HG02798 (cell line): ENCODE results near the gene NINJ1.
"Not testable (repeated sequence)": the region's sequence is repeated elsewhere in the genome, so short reads cannot be mapped to it uniquely, and the experiment has no call there.

Source experiments
- ATAC-seq: cut with Tn5 transposase; IDR thresholded peaks from one replicate; pipeline ENCODE4 v1.9.1; 2021; ENCODE audit warnings: mild to moderate bottlenecking; ENCODE audit not compliant: unreplicated experiment, poor library complexity

Gene NINJ1

GRCh38 chr9:93121316-93122241 lies 12.5 kb downstream of the NINJ1 start:
- no peak for ATAC-seq

- ATAC-seq = no peak
Observed at GRCh38 chr9:93120846-93121315, 13.2 kb downstream of the NINJ1 start.

- ATAC-seq = peak; percentile 91
Observed at GRCh38 chr9:93119953-93120845, 13.9 kb downstream of the NINJ1 start.

- ATAC-seq = no peak
Observed at GRCh38 chr9:93119703-93119952, 14.4 kb downstream of the NINJ1 start.

GRCh38 chr9:93118863-93119702 lies 15.0 kb downstream of the NINJ1 start:
- no peak for ATAC-seq

- ATAC-seq = no peak
Observed at GRCh38 chr9:93117924-93118862, 15.9 kb downstream of the NINJ1 start.

GRCh38 chr9:93117521-93117920 lies 16.5 kb downstream of the NINJ1 start:
- not testable (repeated sequence) for ATAC-seq

- no peak for ATAC-seq
Observed at GRCh38 chr9:93116072-93116961, 17.7 kb downstream of the NINJ1 start.

GRCh38 chr9:93115486-93116071 lies 18.5 kb downstream of the NINJ1 start:
- no peak for ATAC-seq

- no peak for ATAC-seq
Observed at GRCh38 chr9:93114984-93115335, 19.1 kb downstream of the NINJ1 start.

GRCh38 chr9:93114169-93114983 lies 19.7 kb downstream of the NINJ1 start:
- no peak for ATAC-seq

GRCh38 chr9:93112864-93113389 lies 21.1 kb downstream of the NINJ1 start:
- ATAC-seq = no peak

GRCh38 chr9:93112116-93112863 lies 21.8 kb downstream of the NINJ1 start:
- no peak for ATAC-seq

GRCh38 chr9:93111371-93112115 lies 22.5 kb downstream of the NINJ1 start:
- ATAC-seq = no peak

GRCh38 chr9:93111001-93111370 lies 23.1 kb downstream of the NINJ1 start:
- ATAC-seq = no peak
